ENCODE measurements around the gene SEC61B. TPM values are rescaled to one million over a fixed set of nuclear protein-coding genes. Genes with fewer than 3 reads are reported as not detected.
A peak's percentile ranks its signal among the peaks of the same experiment; 100 is the strongest.
"Not testable (repeated sequence)": the region's sequence is repeated elsewhere in the genome, so short reads cannot be mapped to it uniquely, and the experiment has no call there.

SEC61B gene
- polyA plus RNA-seq, 3 donors from 2014 or later: 408 to 447 (median 440) TPM

GRCh38 chr9:99184475-99185347, 37.4 kb upstream of the SEC61B start:
- H3K4me3 Mint-ChIP-seq: peak overlapping the region; percentile 28 to 69 (median 59)
- DNase-seq: peak; percentile 72 to 76 (median 73)
- peaks cover 21 to 37% of the 10 kb centered on the region in 2 donors for H3K4me1 Mint-ChIP-seq
- H3K36me3 Mint-ChIP-seq: no peaks in the 10 kb centered on the region
- H3K27ac Mint-ChIP-seq: peak overlapping the region; percentile 45 to 83 (median 78)
- no peaks in the 10 kb centered on the region for H3K9me3 Mint-ChIP-seq
- peaks cover 0 to 2% (median 2%) of the 10 kb centered on the region in 3 donors for H3K27me3 Mint-ChIP-seq (ENCODE audit: low read depth in 3 of 3)

- Mint-ChIP-seq H3K4me3 (peak overlapping the region in 1 of 5 donors; percentile 10), H3K4me1 (peaks cover 21 to 33% of the 10 kb centered on the region in 2 donors), H3K27ac (peak overlapping the region in 2 of 6 donors; percentile 11 to 17), H3K36me3 (no peaks in the 10 kb centered on the region), H3K9me3 (no peaks in the 10 kb centered on the region), H3K27me3 (ENCODE audit: low read depth in 3 of 3) (peaks cover 0 to 5% (median 2%) of the 10 kb centered on the region in 3 donors)
- no peak for DNase-seq
Measured at GRCh38 chr9:99185348-99185632, 36.8 kb upstream of the SEC61B start.

- Mint-ChIP-seq H3K36me3 (no peaks in the 10 kb centered on the region), H3K27ac (no peak overlapping the region)
Measured at GRCh38 chr9:99185934-99186333, 36.1 kb upstream of the SEC61B start.

GRCh38 chr9:99187311-99187710, 34.8 kb upstream of the SEC61B start:
- Mint-ChIP-seq H3K4me3 (no peak overlapping the region), H3K4me1 (peaks cover 14 to 15% of the 10 kb centered on the region in 2 donors)

More at GRCh38 chr9:99185934-99186333, 36.1 kb upstream of the SEC61B start:
- Mint-ChIP-seq H3K4me3 (no peak overlapping the region), H3K9me3 (no peaks in the 10 kb centered on the region), H3K27me3 (ENCODE audit: low read depth in 3 of 3) (peaks cover 0 to 5% (median 5%) of the 10 kb centered on the region in 3 donors), H3K4me1 (peaks cover 21 to 27% of the 10 kb centered on the region in 2 donors)
- DNase-seq: no peak

GRCh38 chr9:99189186-99189585, 32.9 kb upstream of the SEC61B start:
- Mint-ChIP-seq H3K36me3 (no peaks in the 10 kb centered on the region), H3K4me3 (no peak overlapping the region), H3K9me3 (no peaks in the 10 kb centered on the region), H3K4me1 (peaks cover 8 to 13% of the 10 kb centered on the region in 2 donors), H3K27me3 (ENCODE audit: low read depth in 3 of 3) (peaks cover 0 to 5% (median 3%) of the 10 kb centered on the region in 3 donors), H3K27ac (no peak overlapping the region)
- no peak for DNase-seq

More at GRCh38 chr9:99187311-99187710, 34.8 kb upstream of the SEC61B start:
- no peak for DNase-seq
- Mint-ChIP-seq H3K36me3 (no peaks in the 10 kb centered on the region), H3K27ac (no peak overlapping the region), H3K27me3 (ENCODE audit: low read depth in 3 of 3) (peaks cover 0 to 5% (median 3%) of the 10 kb centered on the region in 3 donors), H3K9me3 (no peaks in the 10 kb centered on the region)

- Mint-ChIP-seq H3K9me3 (no peaks in the 10 kb centered on the region), H3K36me3 (no peaks in the 10 kb centered on the region), H3K27ac (no peak overlapping the region), H3K4me1 (peaks cover 0 to 5% of the 10 kb centered on the region in 2 donors), H3K4me3 (no peak overlapping the region), H3K27me3 (ENCODE audit: low read depth in 3 of 3) (peaks cover 0 to 5% (median 3%) of the 10 kb centered on the region in 3 donors)
- no peak for DNase-seq
Measured at GRCh38 chr9:99189887-99190596, 32.0 kb upstream of the SEC61B start.

- Mint-ChIP-seq H3K27me3 (ENCODE audit: low read depth in 3 of 3) (peaks cover 0 to 5% (median 3%) of the 10 kb centered on the region in 3 donors), H3K4me1 (no peaks in the 10 kb centered on the region), H3K36me3 (no peaks in the 10 kb centered on the region), H3K27ac (no peak overlapping the region), H3K9me3 (no peaks in the 10 kb centered on the region), H3K4me3 (no peak overlapping the region)
- DNase-seq: no peak
Measured at GRCh38 chr9:99190597-99191283, 31.3 kb upstream of the SEC61B start.

- Mint-ChIP-seq H3K9me3 (no peaks in the 10 kb centered on the region), H3K36me3 (no peaks in the 10 kb centered on the region), H3K27me3 (ENCODE audit: low read depth in 3 of 3) (peaks cover 2 to 5% (median 3%) of the 10 kb centered on the region in 3 donors), H3K4me1 (no peaks in the 10 kb centered on the region), H3K27ac (no peak overlapping the region), H3K4me3 (no peak overlapping the region)
- no peak for DNase-seq
Measured at GRCh38 chr9:99192786-99193465, 29.2 kb upstream of the SEC61B start.

GRCh38 chr9:99193466-99193821, 28.6 kb upstream of the SEC61B start:
- Mint-ChIP-seq H3K27me3 (ENCODE audit: low read depth in 3 of 3) (peaks cover 2 to 5% (median 3%) of the 10 kb centered on the region in 3 donors), H3K27ac (no peak overlapping the region), H3K4me3 (no peak overlapping the region), H3K4me1 (no peaks in the 10 kb centered on the region), H3K36me3 (no peaks in the 10 kb centered on the region), H3K9me3 (no peaks in the 10 kb centered on the region)
- DNase-seq: no peak

- not testable (repeated sequence) for H3K4me3 Mint-ChIP-seq; DNase-seq; H3K36me3 Mint-ChIP-seq; H3K27me3 Mint-ChIP-seq (ENCODE audit: low read depth in 3 of 3); H3K4me1 Mint-ChIP-seq; H3K9me3 Mint-ChIP-seq
- peak overlapping the region in 1 of 6 donors; percentile 3 for H3K27ac Mint-ChIP-seq
Measured at GRCh38 chr9:99196484-99196883, 25.6 kb upstream of the SEC61B start.

GRCh38 chr9:99197124-99197630, 24.9 kb upstream of the SEC61B start:
- Mint-ChIP-seq H3K4me1 (no peaks in the 10 kb centered on the region), H3K9me3 (no peaks in the 10 kb centered on the region), H3K36me3 (no peaks in the 10 kb centered on the region), H3K27ac (no peak overlapping the region), H3K4me3 (no peak overlapping the region), H3K27me3 (ENCODE audit: low read depth in 3 of 3) (peaks cover 0 to 2% (median 1%) of the 10 kb centered on the region in 3 donors)
- no peak for DNase-seq

- H3K27ac Mint-ChIP-seq: no peak overlapping the region
- peaks cover 0 to 2% (median 1%) of the 10 kb centered on the region in 3 donors for H3K27me3 Mint-ChIP-seq (ENCODE audit: low read depth in 3 of 3)
- no peaks in the 10 kb centered on the region for H3K4me1 Mint-ChIP-seq
- no peaks in the 10 kb centered on the region for H3K36me3 Mint-ChIP-seq
- no peak for DNase-seq
- no peak overlapping the region for H3K4me3 Mint-ChIP-seq
- H3K9me3 Mint-ChIP-seq: no peaks in the 10 kb centered on the region
Measured at GRCh38 chr9:99197987-99198386, 24.1 kb upstream of the SEC61B start.

GRCh38 chr9:99199938-99200539, 22.0 kb upstream of the SEC61B start:
- Mint-ChIP-seq H3K36me3 (no peaks in the 10 kb centered on the region), H3K4me1 (no peaks in the 10 kb centered on the region), H3K27me3 (ENCODE audit: low read depth in 3 of 3) (peaks cover 0 to 2% (median 1%) of the 10 kb centered on the region in 3 donors), H3K27ac (no peak overlapping the region), H3K9me3 (no peaks in the 10 kb centered on the region), H3K4me3 (no peak overlapping the region)
- DNase-seq: no peak
